H1 (cell line): ENCODE data around the gene DENND5B. TPM values are rescaled to one million over a fixed set of nuclear protein-coding genes. Genes with fewer than 3 reads are reported as not detected.

Source experiments
- CTCF ChIA-PET: fragments of 300-600 bp; sonication (Branson Sonifier 250); formaldehyde crosslinking; loops from one replicate; lab custom pipeline; 2021; ENCODE audit not compliant: partially characterized antibody; lab: Charles Lee
- POLR2A ChIA-PET: fragments of 300-600 bp; sonication (Branson Sonifier 250); formaldehyde crosslinking; loops from one replicate; lab custom pipeline; 2021; ENCODE audit warnings: inconsistent platforms; ENCODE audit not compliant: partially characterized antibody; lab: Charles Lee
- DNase-seq, 2 experiments: peaks; one replicate each; pipeline versions ENCODE4 v3.0.0 to v3.0.0-alpha.2; 2010 to 2022; ENCODE audit warnings: low spot score in 2 of 2, low read depth in 1 of 2, mixed read lengths in 1 of 2
- FAIRE-seq: peaks from 2 replicates; lab custom pipeline; 2011; peaks lifted over from hg19 to GRCh38; lab: Jason Lieb, UNC
- H2AFZ ChIP-seq: 2 replicates; pipeline ENCODE4 v1.8.1; 2012; ENCODE audit warnings: low read length, inconsistent platforms
- H2AK5ac ChIP-seq: 2 replicates; pipeline ENCODE4 v1.6.1; 2013; ENCODE audit warnings: low read depth, low read length
- H2BK120ac ChIP-seq: replicated peaks from 2 replicates; pipeline ENCODE3; 2013; ENCODE audit warnings: low read depth, low read length, inconsistent platforms
- H2BK12ac ChIP-seq: 2 replicates; pipeline ENCODE4 v1.6.1; 2013; ENCODE audit warnings: low read depth, low read length
- H2BK15ac ChIP-seq: 2 replicates; pipeline ENCODE4 v1.6.1; 2013; ENCODE audit warnings: low read length
- H2BK20ac ChIP-seq: 2 replicates; pipeline ENCODE4 v1.6.1; 2013; ENCODE audit warnings: low read length
- H2BK5ac ChIP-seq: 2 replicates; pipeline ENCODE4 v1.6.1; 2013; ENCODE audit warnings: low read depth, low read length
- H3K14ac ChIP-seq: 2 replicates; pipeline ENCODE4 v1.6.1; 2013; ENCODE audit warnings: inconsistent platforms; ENCODE audit not compliant: insufficient read length
- H3K18ac ChIP-seq: 2 replicates; pipeline ENCODE4 v1.6.1; 2013; ENCODE audit warnings: low read length; ENCODE audit errors: extremely low read depth
- H3K23ac ChIP-seq: 2 replicates; pipeline ENCODE4 v1.6.1; 2013; ENCODE audit warnings: inconsistent platforms; ENCODE audit not compliant: insufficient read length
- H3K23me2 ChIP-seq: 2 replicates; pipeline ENCODE4 v1.6.1; 2013; ENCODE audit warnings: low read depth, low read length
- H3K27ac ChIP-seq: 2 replicates; pipeline ENCODE4 v1.6.1; 2011; ENCODE audit warnings: low read depth, low read length, inconsistent platforms
- H3K27me3 ChIP-seq, 4 experiments: replicated peaks in 1 of 4; 1 replicate in 1 of 4; 2 replicates in 3 of 4; pipeline versions ENCODE4 v1.6.1 to v1.8.1; 2011 to 2013; ENCODE audit warnings: low read length in 3 of 4, mild to moderate bottlenecking in 3 of 4, inconsistent platforms in 2 of 4, mixed read lengths in 2 of 4, moderate library complexity in 1 of 4; ENCODE audit not compliant: control insufficient read depth in 3 of 4, insufficient read depth in 3 of 4; ENCODE audit errors: extremely low read depth in 1 of 4
- H3K36me3 ChIP-seq, 4 experiments: 2 replicates each; pipeline versions ENCODE4 v1.6.1 to v1.8.1; 2011 to 2013; ENCODE audit warnings: mild to moderate bottlenecking in 4 of 4, low read length in 3 of 4, moderate library complexity in 2 of 4, control low read depth in 1 of 4, inconsistent platforms in 1 of 4; ENCODE audit not compliant: insufficient read depth in 4 of 4, control insufficient read depth in 2 of 4
- H3K4ac ChIP-seq: replicated peaks from 2 replicates; pipeline ENCODE3; 2013; ENCODE audit warnings: low read length, low read depth, mixed read lengths, inconsistent platforms; ENCODE audit not compliant: insufficient read length
- H3K4me1 ChIP-seq, 4 experiments: replicated peaks in 1 of 4; 1 replicate in 1 of 4; 2 replicates in 3 of 4; pipeline versions ENCODE4 v1.6.1 to v1.8.1; 2011 to 2013; ENCODE audit warnings: low read length in 3 of 4, inconsistent platforms in 2 of 4, mixed read lengths in 1 of 4; ENCODE audit not compliant: insufficient read depth in 4 of 4, control insufficient read depth in 3 of 4
- H3K4me2 ChIP-seq, 2 experiments: 2 replicates each; pipeline versions ENCODE4 v1.6.1 to v1.8.1; 2011 to 2013; ENCODE audit warnings: low read depth in 2 of 2, low read length in 2 of 2, control low read depth in 1 of 2, inconsistent platforms in 1 of 2, mild to moderate bottlenecking in 1 of 2; ENCODE audit not compliant: insufficient read depth in 1 of 2
- H3K4me3 ChIP-seq, 4 experiments: fragments of 200-600, 300-600 bp in 1 of 4; sonication (generic), shearing (Covaris generic), sonication (Bioruptor Twin) in 1 of 4; 2 replicates each; pipeline versions ENCODE4 v1.5.1 to v1.8.1; 2011 to 2016; ENCODE audit warnings: low read length in 4 of 4, low read depth in 3 of 4, control low read depth in 2 of 4, inconsistent platforms in 2 of 4, mild to moderate bottlenecking in 2 of 4, mixed read lengths in 1 of 4, moderate library complexity in 1 of 4; ENCODE audit not compliant: insufficient read depth in 2 of 4; ENCODE audit errors: extremely low read depth in 1 of 4
- H3K56ac ChIP-seq: replicated peaks from 2 replicates; pipeline ENCODE3; 2013; ENCODE audit warnings: low read depth, mild to moderate bottlenecking, mixed read lengths, low read length, inconsistent platforms; ENCODE audit not compliant: insufficient read length
- H3K79me1 ChIP-seq: 2 replicates; pipeline ENCODE4 v1.6.1; 2013; ENCODE audit warnings: low read depth, low read length, control low read depth
- H3K79me2 ChIP-seq, 2 experiments: 2 replicates each; pipeline versions ENCODE4 v1.6.1 to v1.8.1; 2012 to 2013; ENCODE audit warnings: low read length in 2 of 2, mild to moderate bottlenecking in 2 of 2, inconsistent platforms in 1 of 2; ENCODE audit not compliant: insufficient read depth in 2 of 2, control insufficient read depth in 1 of 2
- H3K9ac ChIP-seq, 4 experiments: replicated peaks in 1 of 4; 1 replicate in 1 of 4; 2 replicates in 3 of 4; pipeline versions ENCODE4 v1.6.1 to v1.8.1; 2011 to 2013; ENCODE audit warnings: low read depth in 3 of 4, low read length in 3 of 4, control low read depth in 2 of 4, mild to moderate bottlenecking in 2 of 4, moderate library complexity in 2 of 4, inconsistent platforms in 1 of 4; ENCODE audit errors: extremely low read depth in 1 of 4
- H3K9me3 ChIP-seq, 2 experiments: 2 replicates each; pipeline versions ENCODE4 v1.6.1 to v1.8.1; 2012 to 2013; ENCODE audit warnings: mild to moderate bottlenecking in 2 of 2, moderate library complexity in 2 of 2, control low read depth in 1 of 2, inconsistent platforms in 1 of 2, low read depth in 1 of 2, low read length in 1 of 2, mixed read lengths in 1 of 2; ENCODE audit not compliant: insufficient read depth in 2 of 2
- H4K20me1 ChIP-seq, 2 experiments: replicated peaks in 1 of 2; 2 replicates each; pipeline versions ENCODE3 to v1.8.1; 2011 to 2013; ENCODE audit warnings: inconsistent platforms in 2 of 2, low read length in 2 of 2, mild to moderate bottlenecking in 1 of 2; ENCODE audit not compliant: insufficient read depth in 2 of 2, control insufficient read depth in 1 of 2
- H4K5ac ChIP-seq: 2 replicates; pipeline ENCODE4 v1.6.1; 2013; ENCODE audit warnings: low read length, low read depth, mixed read lengths, inconsistent platforms; ENCODE audit not compliant: insufficient read length
- H4K8ac ChIP-seq: 2 replicates; pipeline ENCODE4 v1.8.0; 2013; ENCODE audit warnings: mild to moderate bottlenecking, moderate library complexity, low read length, inconsistent platforms; ENCODE audit not compliant: insufficient read depth; ENCODE audit errors: extremely low read depth
- H4K91ac ChIP-seq: replicated peaks from 2 replicates; pipeline ENCODE3; 2013; ENCODE audit warnings: low read length, mixed read lengths, inconsistent platforms; ENCODE audit not compliant: insufficient read length
- EGR1 ChIP-seq: IDR thresholded peaks from 2 replicates; pipeline ENCODE4 v1.6.1; 2011; ENCODE audit warnings: low read depth, low read length, borderline replicate concordance
- KDM1A ChIP-seq: fragments of 200-600, 300-600 bp; sonication (generic); IDR thresholded peaks from 2 replicates; pipeline ENCODE4 v1.7.1; 2016; ENCODE audit warnings: mild to moderate bottlenecking, low read length, borderline replicate concordance
- NANOG ChIP-seq: IDR thresholded peaks from 2 replicates; pipeline ENCODE4 v1.6.1; 2011; ENCODE audit warnings: low read length, low read depth, mild to moderate bottlenecking, inconsistent platforms; ENCODE audit not compliant: insufficient read depth, poor library complexity, severe bottlenecking
- ZNF274 ChIP-seq: IDR thresholded peaks from 2 replicates; pipeline ENCODE4 v1.7.0; 2012; ENCODE audit warnings: low read length, borderline replicate concordance; ENCODE audit errors: extremely low read depth
- WGBS, 2 experiments: shearing (Covaris generic) in 1 of 2; methylation state at CpG; one replicate each; pipeline versions ENCODE4 v1.1.6 to v1.1.7; 2013 to 2015; ENCODE audit warnings: low lambda C conversion rate in 2 of 2, mixed read lengths in 2 of 2, inconsistent platforms in 1 of 2, low coverage in 1 of 2, missing lambda C conversion rate in 1 of 2; ENCODE audit not compliant: insufficient replicate concordance in 2 of 2, insufficient coverage in 1 of 2, insufficient read length in 1 of 2; ENCODE audit errors: extremely low coverage in 1 of 2, missing lambda C conversion rate in 1 of 2; 5-methylcytosine and 5-hydroxymethylcytosine counted together
- polyA plus RNA-seq, 7 experiments: library from polyadenylated mRNA; depleted of rRNA in 3 of 7; stranded (reverse) in 5 of 7; unstranded in 2 of 7; fragments of >200 nt in 5 of 7; fragments of 200-250 nt in 2 of 7; gene quantifications; 1 replicate in 5 of 7; 2 replicates in 1 of 7; 4 replicates in 1 of 7; pipeline versions ENCODE4 v1.2.1 to v1.2.3, GENCODE V29; 2011 to 2013; ENCODE audit warnings: missing spikeins in 2 of 7, mixed read lengths in 2 of 7
- total RNA-seq: library from RNA; stranded (reverse); fragmentation: NEBNext Ultra II Directional; extraction: Animal tissue kit (Norgen Biotek cat#: 25700); gene quantifications from 2 replicates; pipeline ENCODE4 v1.2.1, GENCODE V29; 2021

The DENND5B gene
- total and polyA plus RNA-seq, 2 of the 8 experiments (the other 6 are each of a cell fraction or from before 2014, with no cell fraction given): 13.4 to 20.2 TPM

- Histone ChIP-seq H3K4me1 (peaks cover 0 to 3% (median 0%) of the 10 kb centered on the region in 4 experiments; a peak in 2 of 7 replicates), H3K18ac (no peak overlapping the region), H3K23me2 (no peaks in the 10 kb centered on the region), H3K4ac (no peak overlapping the region), H4K5ac (no peak overlapping the region), H3K79me2 (no peaks in the 10 kb centered on the region), H2BK12ac (no peak overlapping the region), H4K91ac (peak overlapping the region; percentile 40), H2AFZ (no peak overlapping the region), H3K4me2 (no peak overlapping the region), H2BK15ac (no peak overlapping the region), H3K56ac (no peak overlapping the region), H3K9me3 (no peaks in the 10 kb centered on the region), H3K23ac (no peak overlapping the region), H3K79me1 (peaks cover 2% of the 10 kb centered on the region; the same call in 1 of the 2 replicates), H2BK120ac (no peak overlapping the region), H2BK5ac (no peak overlapping the region), H3K14ac (no peak overlapping the region), H3K4me3 (no peak overlapping the region), H2AK5ac (no peak overlapping the region), H4K8ac (no peak overlapping the region), H3K9ac (no peak overlapping the region), H4K20me1 (peaks cover 0 to 2% of the 10 kb centered on the region in 2 experiments), H2BK20ac (no peak overlapping the region), H3K36me3 (no peaks in the 10 kb centered on the region), H3K27ac (no peak overlapping the region), H3K27me3 (no peaks in the 10 kb centered on the region)
- 71% methylated on average over 2 of the region's 2 CpGs; no CpG with 5 or more reads in 1 of the 2 experiments for WGBS, 2 experiments
- no peak for DNase-seq
- no peak for FAIRE-seq
- ChIA-PET CTCF (no interaction called here), POLR2A (interaction anchor here (0.6 kb wide), 1 partner anchor 1776 kb away, joined by 3 read pairs; no protein-coding TSS in a partner anchor)
- TF ChIP-seq KDM1A: no peak
- TF ChIP-seq NANOG: no peak
- no peak for TF ChIP-seq EGR1
- TF ChIP-seq ZNF274: no peak
These were observed 125.9 kb downstream of the DENND5B start for GRCh38 chr12:31465002-31465401.
